Fibroblast of skin of back (primary cell): ENCODE data around the gene USH2A.
A peak's percentile ranks its signal among the peaks of the same experiment; 100 is the strongest.

Source experiments
- DNase-seq: peaks from one replicate; pipeline ENCODE4 v3.0.0-alpha.2; 2013

Gene USH2A

DNA sequence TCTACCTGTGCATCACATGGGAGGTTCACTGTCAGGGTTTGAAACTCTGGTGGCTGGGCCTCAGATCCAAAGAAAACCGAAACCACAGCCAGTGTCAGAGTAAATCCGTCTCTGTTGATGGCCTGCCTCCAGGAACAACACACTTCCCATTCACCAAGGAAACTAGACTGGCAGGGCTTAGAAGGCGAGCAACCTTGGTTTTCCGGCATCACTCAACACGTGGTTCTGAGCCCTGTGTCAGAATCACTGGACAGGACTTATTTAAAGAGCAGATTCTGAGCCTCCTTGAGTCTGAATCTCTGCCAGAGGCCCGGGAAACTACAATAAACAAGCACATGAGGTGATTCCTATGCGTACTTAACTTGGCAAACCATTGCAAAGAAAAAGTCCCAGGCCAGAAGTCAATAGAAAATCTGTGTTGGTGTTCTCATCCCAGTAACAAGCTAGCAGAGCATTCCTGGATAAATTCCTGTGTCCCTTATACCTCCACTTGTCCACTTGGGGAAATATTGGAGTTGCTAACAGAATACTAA is 786.1 kb downstream of the USH2A start:
- peak; percentile 25 for DNase-seq

DNA sequence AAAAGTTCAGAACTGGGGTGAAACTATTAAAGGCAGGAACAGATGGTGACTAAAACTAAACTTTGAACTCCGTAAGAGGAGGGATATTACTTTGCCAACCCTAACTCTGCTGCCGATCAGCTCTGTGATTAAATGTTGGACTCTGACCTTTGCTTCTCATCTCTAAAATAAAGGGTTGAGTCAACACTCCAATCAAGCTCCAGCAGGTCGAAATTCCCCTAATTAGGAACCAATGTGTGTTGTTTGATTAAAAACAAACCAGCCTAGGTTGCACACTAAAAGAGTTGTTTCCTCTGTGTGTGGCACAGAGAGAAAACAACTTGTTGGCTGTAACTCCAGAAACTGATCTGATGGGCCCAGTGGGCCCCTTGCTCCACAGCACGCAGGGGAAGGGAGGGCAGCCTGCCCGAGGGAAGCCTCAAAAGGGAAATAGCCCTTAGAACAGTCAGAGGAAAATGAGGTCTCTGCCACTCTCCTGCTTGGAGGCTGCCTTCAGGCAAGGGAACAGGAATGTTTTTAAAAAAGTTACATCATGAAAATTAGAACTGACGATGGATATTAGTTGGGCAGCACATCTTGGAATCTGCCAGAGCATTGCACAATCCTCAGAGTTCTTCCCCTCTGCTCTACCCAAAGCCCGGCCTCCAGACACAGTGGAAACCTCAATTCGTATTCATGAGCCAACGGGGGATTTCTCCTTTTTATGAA is 786.8 kb downstream of the USH2A start:
- DNase-seq, result peak; percentile 38

- DNase-seq, result no peak
Observed at GRCh38 chr1:215635827-215636226, 787.4 kb downstream of the USH2A start.

GRCh38 chr1:215631489-215631888 is 791.8 kb downstream of the USH2A start:
- DNase-seq, result peak; percentile 35

DNA sequence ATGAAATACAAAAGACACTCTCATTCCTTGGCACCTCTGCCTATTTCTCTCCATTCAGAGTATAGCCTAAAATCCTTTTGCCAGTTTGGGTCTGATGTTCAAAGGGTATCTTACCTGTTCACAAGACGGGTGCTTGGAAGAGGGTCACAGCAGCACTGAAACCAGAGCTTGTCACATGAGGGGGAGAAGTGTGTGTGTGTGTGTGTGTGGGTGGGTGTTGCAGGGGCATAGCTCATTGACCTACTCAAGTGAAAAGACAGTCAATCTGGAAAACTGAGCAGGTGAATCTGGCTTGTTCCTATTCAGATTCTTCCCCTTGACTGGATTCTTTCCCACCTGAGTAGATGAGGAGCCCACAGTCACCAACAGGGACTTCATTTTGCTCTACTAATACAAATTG is 792.2 kb downstream of the USH2A start:
- no peak for DNase-seq

GRCh38 chr1:215625949-215626348 is 797.3 kb downstream of the USH2A start:
- no peak for DNase-seq

DNA sequence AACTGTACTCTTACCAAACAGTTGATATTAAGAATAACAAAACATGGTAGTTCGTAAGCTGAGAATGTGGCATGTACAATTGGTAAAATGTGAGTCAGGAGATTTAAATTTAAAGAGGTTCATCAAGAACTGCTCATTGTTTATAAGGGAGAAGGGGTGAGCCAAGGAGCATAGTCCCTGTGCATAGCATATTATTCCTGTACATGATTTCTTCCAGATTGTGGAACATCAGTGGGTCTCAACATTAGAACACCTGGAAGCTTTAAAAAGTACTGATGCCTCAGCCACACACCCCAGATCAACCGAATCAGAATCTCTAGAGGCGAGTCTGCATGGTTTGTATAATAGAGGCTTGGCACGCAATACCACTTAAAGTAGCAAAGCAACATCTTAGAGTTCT is 800.1 kb downstream of the USH2A start:
- no peak for DNase-seq

GRCh38 chr1:215617979-215618378 is 805.3 kb downstream of the USH2A start:
- DNase-seq, result no peak

DNA sequence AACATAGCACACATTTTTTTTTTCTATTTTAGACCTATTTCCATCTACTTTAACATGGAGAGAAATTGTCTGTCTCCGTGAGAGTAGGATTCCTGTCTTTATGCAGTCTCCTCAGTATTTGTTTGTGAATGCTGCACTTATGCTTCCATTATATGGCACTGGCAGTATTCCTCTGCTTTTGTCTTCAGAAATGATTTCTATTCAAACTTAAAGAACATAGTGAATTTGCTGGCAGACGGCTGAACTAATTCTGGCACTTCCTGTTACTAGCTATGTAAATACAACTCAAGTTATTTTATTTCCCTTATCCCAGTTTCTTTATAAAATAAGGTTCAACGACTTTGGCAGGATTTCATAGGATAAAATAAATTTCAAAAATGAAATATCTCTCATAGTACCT is 810.9 kb downstream of the USH2A start:
- no peak for DNase-seq

DNA sequence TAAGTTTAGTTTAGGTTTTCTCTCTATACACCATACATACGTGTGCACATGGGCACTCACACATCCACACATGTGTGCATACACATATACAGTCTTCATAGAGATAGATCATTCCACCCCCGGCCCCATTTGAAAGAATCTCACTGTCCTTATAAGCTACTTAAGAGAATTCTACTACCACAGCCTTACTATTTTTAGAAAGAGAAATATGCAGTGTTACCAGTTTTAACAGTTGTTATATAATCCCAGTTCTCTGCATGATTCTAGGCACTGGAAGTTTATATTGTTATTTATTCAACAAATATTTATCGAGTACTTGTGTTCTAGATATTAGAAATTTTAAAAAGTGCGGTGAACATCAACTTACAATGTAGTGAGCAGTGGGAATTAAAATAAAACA is 814.6 kb downstream of the USH2A start:
- DNase-seq, result no peak

DNA sequence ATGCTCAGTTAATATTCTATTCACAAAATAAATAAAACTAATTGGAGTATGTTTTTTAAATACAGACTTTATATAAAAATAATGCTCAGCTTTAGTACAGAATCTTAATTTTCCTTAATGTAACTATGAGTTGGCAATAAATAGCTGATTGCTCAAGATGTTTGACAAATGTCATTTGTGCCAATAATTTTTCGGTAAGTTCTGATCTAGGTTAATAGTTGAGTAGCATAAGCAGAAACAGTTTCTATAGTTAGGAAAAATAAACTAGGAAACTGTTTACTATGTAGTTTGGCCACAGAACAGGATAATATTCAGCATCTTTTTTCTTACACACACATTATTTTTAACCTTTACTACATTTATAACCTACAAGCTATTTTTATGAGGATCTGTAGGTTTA is 815.8 kb downstream of the USH2A start:
- DNase-seq, result no peak

- peak; percentile 26 for DNase-seq
Observed at GRCh38 chr1:215606564-215607168, 816.6 kb downstream of the USH2A start.

GRCh38 chr1:215606036-215606435 is 817.2 kb downstream of the USH2A start:
- DNase-seq, result no peak

DNA sequence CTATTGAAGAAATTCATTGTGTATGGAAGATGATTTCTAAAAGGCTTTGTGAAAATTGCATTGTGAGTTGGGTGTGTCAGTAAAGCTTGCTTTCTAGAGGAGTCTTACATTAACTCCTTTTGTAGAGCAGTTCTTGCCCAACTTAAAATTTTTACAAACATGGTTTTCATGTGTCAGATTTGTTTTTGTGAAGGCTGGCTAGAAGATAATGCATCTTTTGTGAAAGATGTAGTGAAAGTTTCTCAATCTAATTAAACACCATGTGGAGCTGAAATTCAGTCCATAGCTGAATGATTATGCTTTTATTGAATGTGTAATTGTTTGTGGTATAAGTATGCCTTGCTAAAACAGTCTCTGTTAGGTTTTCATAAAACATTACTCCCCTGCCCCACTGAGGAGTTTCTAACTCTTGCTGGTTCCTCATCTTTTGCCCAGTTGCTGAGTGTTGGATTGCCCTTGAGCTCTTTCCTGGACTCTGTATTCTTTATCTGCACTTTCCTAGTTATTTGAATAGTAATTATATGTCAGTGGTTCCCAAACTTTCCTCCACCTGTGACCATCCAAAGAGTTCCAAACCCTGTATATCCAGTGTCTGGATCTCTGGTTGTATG is 818.1 kb downstream of the USH2A start:
- DNase-seq, result no peak

DNA sequence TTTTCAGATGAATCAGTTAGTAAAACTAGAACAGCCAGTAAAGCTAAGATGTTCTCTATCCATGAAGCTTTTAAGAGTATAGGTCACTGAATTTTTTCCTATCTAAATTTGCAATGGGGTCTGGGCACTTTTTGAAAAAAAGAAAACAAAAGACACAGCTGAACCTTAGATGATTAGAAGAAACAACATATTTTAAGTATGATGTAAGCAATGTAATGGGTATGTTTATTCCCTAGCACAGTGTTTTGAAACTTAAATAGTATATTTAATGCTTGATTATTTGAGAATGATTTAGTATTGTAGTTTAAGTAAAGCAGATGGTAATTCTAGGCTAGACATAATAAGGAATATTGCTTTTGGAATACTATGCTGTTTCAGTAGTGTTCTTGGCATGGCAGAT is 819.9 kb downstream of the USH2A start:
- no peak for DNase-seq

DNA sequence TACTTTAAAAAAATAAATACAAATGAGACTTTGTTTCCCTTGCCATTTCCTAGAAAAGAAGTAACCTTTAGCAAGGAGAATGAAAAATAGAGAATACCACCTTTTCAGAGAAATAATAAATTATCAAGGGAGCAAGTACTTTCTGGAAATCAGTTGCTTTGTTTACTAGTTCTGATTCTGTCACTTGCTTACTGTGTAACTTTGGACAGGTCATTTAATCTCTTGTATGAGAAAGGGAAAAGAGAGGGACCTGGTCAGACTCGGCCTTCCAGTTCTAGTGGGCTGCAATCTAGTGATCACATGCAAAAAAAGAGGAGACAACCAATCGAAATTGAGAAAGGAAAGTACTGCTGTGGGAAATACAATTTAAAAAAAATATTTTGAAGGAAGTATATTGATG is 822.0 kb downstream of the USH2A start:
- no peak for DNase-seq

GRCh38 chr1:215600867-215601266 is 822.4 kb downstream of the USH2A start:
- no peak for DNase-seq

- no peak for DNase-seq
Observed at GRCh38 chr1:215600258-215600792, 822.9 kb downstream of the USH2A start.

DNA sequence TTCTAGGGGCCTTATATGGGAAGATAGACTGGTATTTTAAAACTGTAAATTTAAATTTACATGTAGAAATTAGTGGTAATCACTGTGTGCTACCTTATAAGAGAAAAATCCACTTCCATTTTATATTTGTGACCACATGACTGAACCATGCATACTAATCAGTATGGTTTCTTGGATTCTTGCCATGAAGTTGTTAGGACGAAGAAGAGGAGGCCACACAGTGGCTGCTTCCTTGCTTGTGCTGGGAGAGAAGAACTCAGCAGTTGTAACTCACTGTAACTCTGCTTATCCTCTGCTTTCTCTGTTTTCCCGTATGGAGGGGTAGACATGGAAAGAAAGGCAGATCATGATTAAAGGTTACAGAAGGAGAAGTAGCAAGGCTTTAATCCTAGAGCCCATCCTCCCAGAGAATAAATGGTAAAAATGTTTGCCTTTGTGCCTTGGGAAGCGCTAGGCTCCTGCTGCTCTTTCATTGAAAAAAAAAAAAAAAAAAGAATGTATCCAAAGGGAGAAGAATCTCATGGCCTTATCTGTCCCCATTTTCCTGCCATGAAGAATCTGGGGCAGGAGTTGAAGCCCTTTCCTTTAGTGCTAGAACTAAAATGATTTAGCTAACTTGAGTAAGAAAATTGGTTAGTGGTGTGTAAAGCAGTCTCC is 823.7 kb downstream of the USH2A start:
- peak; percentile 62 for DNase-seq

DNA sequence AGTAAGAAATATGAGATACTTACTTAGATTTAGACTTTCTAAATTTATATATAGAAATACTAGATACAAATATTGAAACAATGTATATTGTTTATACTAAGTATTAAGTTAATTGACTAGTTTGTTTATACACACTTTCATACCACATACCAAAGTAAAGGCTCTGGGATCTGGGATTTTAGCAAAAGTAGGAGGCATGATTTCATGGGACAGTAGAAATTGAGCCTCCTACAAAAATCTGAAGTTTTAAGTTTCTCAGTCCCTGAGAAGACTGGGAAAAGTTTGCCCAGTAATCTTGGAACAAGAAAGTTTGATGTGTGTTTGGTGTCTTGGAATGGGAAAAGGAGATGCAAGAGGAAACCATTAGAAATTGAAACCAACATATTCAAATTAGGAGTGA is 825.3 kb downstream of the USH2A start:
- no peak for DNase-seq

DNA sequence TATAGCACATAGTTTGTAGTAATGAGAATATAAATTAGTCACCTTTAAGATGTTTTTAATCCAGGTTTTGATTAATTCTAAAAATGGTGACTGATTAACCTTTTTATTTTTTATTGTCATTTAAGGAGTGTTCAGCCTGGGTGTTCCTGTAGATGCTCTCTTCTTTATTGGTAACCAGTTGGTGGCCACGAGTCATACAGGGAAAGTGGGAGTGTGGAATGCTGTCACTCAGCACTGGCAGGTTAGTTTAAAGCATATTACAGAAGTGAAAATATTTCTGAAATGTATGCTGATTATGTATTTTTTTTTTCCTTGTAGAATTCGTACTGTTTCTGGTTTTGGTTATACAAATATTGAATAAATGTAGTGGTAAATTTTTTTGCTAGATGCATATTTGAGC is 828.0 kb downstream of the USH2A start:
- peak; percentile 45 for DNase-seq

- no peak for DNase-seq
Observed at GRCh38 chr1:215594640-215595039, 828.6 kb downstream of the USH2A start.
